BLaER1 treated with 17β-estradiol and CSF1 and Interleukin-3, amounts not matched to agents 10 nM and 100 nM (cell line): ENCODE measurements around the gene ERN2.

Experiments
- H3K27ac ChIP-seq, 11 experiments: shearing (Covaris generic); formaldehyde crosslinking; 2 replicates each; pipeline ENCODE4 v1.8.1; 2022
- H3K27me3 ChIP-seq, 11 experiments: shearing (Covaris generic); formaldehyde crosslinking; 2 replicates each; pipeline ENCODE4 v1.8.1; 2022
- H3K36me3 ChIP-seq, 11 experiments: shearing (Covaris generic); formaldehyde crosslinking; 2 replicates each; pipeline ENCODE4 v1.8.1; 2022
- H3K4me1 ChIP-seq, 10 experiments: shearing (Covaris generic); formaldehyde crosslinking; 2 replicates each; pipeline ENCODE4 v1.8.1; 2022
- H3K4me2 ChIP-seq, 11 experiments: shearing (Covaris generic); formaldehyde crosslinking; 2 replicates each; pipeline ENCODE4 v1.8.1; 2022
- H3K4me3 ChIP-seq, 10 experiments: shearing (Covaris generic); formaldehyde crosslinking; 2 replicates each; pipeline ENCODE4 v1.8.1; 2022
- H3K9ac ChIP-seq, 11 experiments: shearing (Covaris generic); formaldehyde crosslinking; 2 replicates each; pipeline ENCODE4 v1.8.1; 2022
- H3K9me3 ChIP-seq, 11 experiments: shearing (Covaris generic); formaldehyde crosslinking; replicated peaks in 1 of 11; 2 replicates each; pipeline ENCODE4 v1.8.1; 2022
- H4K20me1 ChIP-seq, 11 experiments: shearing (Covaris generic); formaldehyde crosslinking; 2 replicates each; pipeline ENCODE4 v1.8.1; 2022
- Cebpa-rat ChIP-seq, 11 experiments: shearing (Covaris generic); IDR thresholded peaks; 2 replicates each; pipeline ENCODE4 v1.8.1; 2022

Gene ERN2

DNA sequence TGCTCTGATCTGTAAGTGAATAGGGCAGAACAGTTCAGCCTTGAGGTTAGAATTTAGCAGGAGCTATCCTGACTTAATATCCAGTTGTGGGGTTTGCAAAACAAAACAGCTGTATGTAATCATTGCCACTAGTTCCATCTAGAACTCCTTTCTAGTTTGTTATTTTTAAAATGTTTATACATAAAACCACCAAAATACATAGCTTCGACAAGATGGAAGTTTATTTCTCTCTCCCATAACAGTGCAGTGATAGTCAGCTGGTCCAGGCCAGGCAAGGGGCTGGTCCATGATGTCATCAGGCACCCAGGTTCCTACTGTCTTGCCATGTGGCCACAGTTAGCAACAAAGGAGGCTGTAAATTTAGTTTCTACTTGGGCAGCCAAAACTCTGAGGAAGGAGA is 44.8 kb downstream of the ERN2 start:
- no peak overlapping the region for H3K9ac ChIP-seq
- H3K4me3 ChIP-seq, result no peak overlapping the region
- no peak for TF ChIP-seq Cebpa-rat (IDR thresholded peaks at IDR 0.05)
- no peaks in the 10 kb centered on the region for H3K9me3 ChIP-seq
- H3K4me2 ChIP-seq, result no peak overlapping the region
- peaks cover 77 to 98% (median 94%) of the 10 kb centered on the region in 11 experiments for H3K36me3 ChIP-seq
- H3K27ac ChIP-seq, result no peak overlapping the region
- peaks cover 0 to 35% (median 20%) of the 10 kb centered on the region in 11 experiments; a peak in 13 of 22 replicates for H4K20me1 ChIP-seq
- H3K27me3 ChIP-seq, result no peaks in the 10 kb centered on the region
- peaks cover 7 to 25% (median 18%) of the 10 kb centered on the region in 10 experiments; a peak in 18 of 20 replicates for H3K4me1 ChIP-seq

DNA sequence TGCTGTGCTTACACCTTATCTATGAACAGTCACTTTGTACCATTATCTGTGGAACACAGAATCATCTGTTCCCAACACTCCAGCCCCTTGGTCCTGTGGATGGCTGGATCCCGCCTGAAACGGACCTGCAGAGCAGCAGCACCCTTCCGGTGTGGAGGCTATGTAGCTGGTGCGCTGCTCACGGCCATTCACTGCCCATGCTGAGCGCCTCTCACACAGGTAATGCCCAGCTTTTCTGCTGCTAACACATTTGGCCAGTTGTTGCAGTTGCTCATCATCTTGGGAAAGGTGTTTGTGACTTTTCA is 45.7 kb downstream of the ERN2 start:
- no peak overlapping the region for H3K4me2 ChIP-seq
- no peak for TF ChIP-seq Cebpa-rat (IDR thresholded peaks at IDR 0.05)
- H3K9ac ChIP-seq, result no peak overlapping the region
- no peak overlapping the region for H3K27ac ChIP-seq
- no peaks in the 10 kb centered on the region for H3K9me3 ChIP-seq
- H3K27me3 ChIP-seq, result no peaks in the 10 kb centered on the region
- peaks cover 83 to 100% (median 97%) of the 10 kb centered on the region in 11 experiments for H3K36me3 ChIP-seq
- peaks cover 0 to 35% (median 20%) of the 10 kb centered on the region in 11 experiments; a peak in 13 of 22 replicates for H4K20me1 ChIP-seq
- no peak overlapping the region for H3K4me3 ChIP-seq
- peaks cover 7 to 25% (median 18%) of the 10 kb centered on the region in 10 experiments; a peak in 18 of 20 replicates for H3K4me1 ChIP-seq

DNA sequence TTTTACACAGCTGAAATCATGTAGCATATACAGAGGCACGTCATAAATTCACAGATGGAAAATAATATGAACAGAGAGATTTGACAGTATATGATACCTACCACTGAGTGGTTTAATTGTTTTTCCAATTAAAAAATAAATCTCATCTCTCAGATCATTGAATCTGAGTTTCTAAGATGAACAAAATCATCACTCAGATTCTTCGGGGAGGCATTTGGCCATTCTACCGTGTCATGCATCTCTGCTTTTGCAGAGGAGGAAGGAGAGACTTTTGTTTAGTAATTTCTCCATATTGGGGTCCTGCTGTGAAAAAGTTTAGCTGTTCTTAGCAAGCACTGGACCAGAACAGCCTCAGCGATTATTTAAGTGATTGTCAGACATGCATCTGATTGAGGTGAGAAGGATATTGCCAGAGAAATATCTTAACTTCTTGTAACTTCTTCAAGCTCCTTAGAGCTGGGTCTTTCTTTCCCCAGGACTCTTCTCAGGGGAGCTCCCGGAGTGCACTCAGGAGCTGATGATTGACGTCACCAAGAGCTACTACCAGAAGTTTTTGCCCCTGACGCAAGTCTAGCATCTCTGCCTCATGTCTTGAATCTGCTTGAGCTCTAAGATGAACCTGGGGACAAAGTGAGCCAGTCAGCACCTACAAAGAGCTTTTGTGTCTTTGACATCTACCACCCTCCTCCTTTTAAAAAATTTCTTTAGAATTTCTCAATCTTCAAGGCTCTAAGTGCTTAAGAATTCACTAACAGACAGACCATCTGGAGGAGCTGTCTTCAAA is 46.3 kb downstream of the ERN2 start:
- Histone ChIP-seq H3K4me2 (no peak overlapping the region), H3K27me3 (no peaks in the 10 kb centered on the region), H3K4me1 (peaks cover 7 to 25% (median 18%) of the 10 kb centered on the region in 10 experiments; a peak in 18 of 20 replicates), H3K36me3 (peaks cover 83 to 100% (median 97%) of the 10 kb centered on the region in 11 experiments), H3K9ac (no peak overlapping the region), H3K4me3 (no peak overlapping the region), H4K20me1 (peaks cover 0 to 35% (median 20%) of the 10 kb centered on the region in 11 experiments; a peak in 13 of 22 replicates), H3K9me3 (no peaks in the 10 kb centered on the region), H3K27ac (no peak overlapping the region)
- TF ChIP-seq Cebpa-rat (IDR thresholded peaks at IDR 0.05), result no peak

DNA sequence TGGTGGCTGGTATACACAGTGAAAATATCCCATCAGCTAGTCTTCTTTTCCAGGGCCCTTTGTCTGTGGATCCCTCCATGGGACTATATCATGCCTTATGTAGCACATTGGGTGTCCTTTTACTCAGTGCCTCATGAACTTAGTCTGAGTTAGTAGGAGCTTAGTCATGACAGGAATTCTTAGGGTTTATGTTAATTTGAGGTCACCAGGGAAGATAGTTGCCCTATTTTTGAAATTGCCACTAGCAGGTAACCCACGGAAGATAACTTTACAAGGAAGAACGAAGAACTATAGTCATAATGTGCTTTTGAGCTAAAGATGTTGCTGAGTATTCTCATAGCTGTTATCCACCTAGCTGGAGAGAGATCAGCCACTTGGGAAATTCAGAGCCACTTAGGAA is 49.1 kb downstream of the ERN2 start:
- H3K4me3 ChIP-seq, result no peak overlapping the region
- H3K9me3 ChIP-seq, result no peaks in the 10 kb centered on the region
- peaks cover 0 to 3% (median 0%) of the 10 kb centered on the region in 10 experiments; a peak in 5 of 20 replicates for H3K4me1 ChIP-seq
- H3K27me3 ChIP-seq, result no peaks in the 10 kb centered on the region
- H4K20me1 ChIP-seq, result peaks cover 0 to 22% (median 6%) of the 10 kb centered on the region in 11 experiments; a peak in 8 of 22 replicates
- peaks cover 100% of the 10 kb centered on the region in 11 experiments for H3K36me3 ChIP-seq
- H3K4me2 ChIP-seq, result no peak overlapping the region
- no peak overlapping the region for H3K27ac ChIP-seq
- no peak for TF ChIP-seq Cebpa-rat (IDR thresholded peaks at IDR 0.05)
- H3K9ac ChIP-seq, result no peak overlapping the region

DNA sequence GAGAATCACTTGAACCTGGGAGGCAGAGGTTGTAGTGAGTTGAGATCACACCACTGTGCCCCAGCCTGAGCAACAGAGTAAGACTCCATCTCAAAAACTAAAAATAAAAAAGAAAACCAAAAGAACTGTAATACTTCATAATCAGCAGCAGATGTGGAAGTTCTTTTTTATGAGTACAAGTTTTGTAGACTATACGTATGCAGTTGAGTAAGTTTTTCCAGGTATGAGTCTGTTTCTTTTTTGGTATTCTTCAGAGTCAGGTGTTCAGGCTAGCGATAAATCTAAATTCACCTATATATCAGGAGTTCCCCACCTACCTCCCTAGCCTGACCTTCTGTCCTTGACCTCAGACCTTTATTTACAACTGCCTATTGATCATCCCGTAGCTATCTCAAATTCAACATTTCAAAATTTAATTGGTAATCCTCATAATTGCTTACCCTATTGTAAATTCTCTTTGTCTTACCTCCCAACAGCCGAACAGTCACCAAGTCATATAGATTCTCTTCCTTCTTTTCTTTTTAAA is 61.0 kb downstream of the ERN2 start:
- no peaks in the 10 kb centered on the region for H3K27me3 ChIP-seq
- no peak overlapping the region for H3K4me2 ChIP-seq
- peaks cover 28 to 79% (median 63%) of the 10 kb centered on the region in 11 experiments; a peak in 20 of 22 replicates for H4K20me1 ChIP-seq
- no peak overlapping the region for H3K27ac ChIP-seq
- H3K4me1 ChIP-seq, result peaks cover 0 to 4% (median 0%) of the 10 kb centered on the region in 10 experiments; a peak in 1 of 20 replicates
- H3K4me3 ChIP-seq, result no peak overlapping the region
- peaks cover 82 to 100% (median 98%) of the 10 kb centered on the region in 11 experiments for H3K36me3 ChIP-seq
- H3K9ac ChIP-seq, result no peak overlapping the region
- TF ChIP-seq Cebpa-rat (IDR thresholded peaks at IDR 0.05), result no peak
- H3K9me3 ChIP-seq, result peaks cover 0 to 11% (median 0%) of the 10 kb centered on the region in 11 experiments; a peak in 5 of 22 replicates

DNA sequence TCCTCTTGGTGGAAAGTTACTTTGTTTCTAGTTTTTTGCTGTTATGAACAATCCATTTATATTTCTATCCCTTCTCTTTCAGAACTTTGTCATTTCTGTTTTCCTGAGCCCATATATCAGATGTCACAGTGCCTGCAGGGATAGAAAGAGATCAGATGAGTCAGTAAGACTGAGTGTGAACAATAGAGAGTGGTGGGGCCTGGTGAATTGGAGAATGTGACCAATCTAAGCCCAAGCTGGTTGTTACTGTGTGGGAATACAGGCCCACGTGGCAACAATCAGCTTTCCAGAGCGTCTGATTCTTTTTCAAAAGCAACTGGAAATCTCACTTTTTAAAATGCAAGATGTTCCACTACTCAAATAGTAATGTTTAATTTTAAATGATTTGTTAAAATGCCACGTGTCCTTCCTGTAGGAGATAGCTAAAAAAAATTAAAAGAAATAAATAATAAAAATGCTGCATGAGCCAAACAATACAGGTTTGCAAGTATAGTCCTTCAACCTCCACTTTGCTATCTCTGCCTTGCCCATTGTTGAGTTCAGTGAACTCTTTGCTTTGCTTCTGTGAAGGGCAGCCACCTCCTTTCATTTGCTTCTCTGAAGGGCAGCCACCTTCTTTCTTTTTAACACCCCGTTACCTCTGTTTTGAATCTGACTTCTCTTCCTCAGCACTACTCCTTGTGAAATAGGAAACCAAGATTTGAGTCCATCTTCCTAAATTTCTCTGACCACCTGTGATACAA is 62.2 kb downstream of the ERN2 start:
- Histone ChIP-seq H3K9me3 (peaks cover 0 to 11% (median 0%) of the 10 kb centered on the region in 11 experiments; a peak in 6 of 22 replicates), H4K20me1 (peaks cover 25 to 79% (median 66%) of the 10 kb centered on the region in 11 experiments; a peak in 20 of 22 replicates), H3K27me3 (no peaks in the 10 kb centered on the region), H3K4me1 (peaks cover 0 to 4% (median 0%) of the 10 kb centered on the region in 10 experiments; a peak in 1 of 20 replicates), H3K4me2 (no peak overlapping the region), H3K27ac (no peak overlapping the region), H3K9ac (peak overlapping the region in 1 of 11 experiments; percentile 10; a peak in 1 of 22 replicates), H3K4me3 (no peak overlapping the region), H3K36me3 (peaks cover 87 to 100% (median 99%) of the 10 kb centered on the region in 11 experiments)
- no peak for TF ChIP-seq Cebpa-rat (IDR thresholded peaks at IDR 0.05)

DNA sequence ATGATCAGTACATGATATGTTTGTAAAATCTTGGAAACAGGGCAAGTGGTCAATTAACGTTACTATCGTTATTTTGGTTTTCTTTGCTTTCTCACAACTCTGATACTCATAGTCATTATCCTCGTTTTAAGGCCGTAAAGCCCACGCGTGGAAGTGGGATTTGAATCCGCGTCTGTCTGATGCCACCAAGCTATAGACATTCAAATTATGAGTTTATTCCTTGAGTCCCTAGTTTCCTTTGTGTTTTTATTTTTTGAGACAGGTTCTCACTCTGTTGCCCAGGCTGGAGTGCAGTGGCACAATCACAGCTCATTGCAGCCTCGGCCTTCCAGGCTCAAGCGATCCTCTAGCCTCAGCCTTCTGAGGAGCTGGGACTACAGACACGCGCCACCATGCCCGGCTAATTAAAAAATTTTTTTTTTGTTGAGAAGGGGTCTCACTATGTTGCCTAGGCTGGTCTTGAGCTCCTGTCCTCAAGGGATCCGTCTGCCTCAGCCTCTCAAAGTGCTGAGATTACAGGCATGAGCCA is 70.7 kb downstream of the ERN2 start:
- peak overlapping the region; percentile 77 to 96 (median 88) for H3K4me2 ChIP-seq
- peaks cover 0 to 3% (median 0%) of the 10 kb centered on the region in 11 experiments; a peak in 2 of 22 replicates for H3K9me3 ChIP-seq
- no peak for TF ChIP-seq Cebpa-rat (IDR thresholded peaks at IDR 0.05)
- H3K27ac ChIP-seq, result peak overlapping the region; percentile 71 to 96 (median 92); a peak in 20 of 22 replicates
- H4K20me1 ChIP-seq, result peaks cover 3 to 31% (median 11%) of the 10 kb centered on the region in 11 experiments; a peak in 13 of 22 replicates
- peak overlapping the region; percentile 71 to 97 (median 90) for H3K4me3 ChIP-seq
- peaks cover 25 to 34% (median 26%) of the 10 kb centered on the region in 10 experiments for H3K4me1 ChIP-seq
- no peaks in the 10 kb centered on the region for H3K27me3 ChIP-seq
- peaks cover 51 to 66% (median 60%) of the 10 kb centered on the region in 11 experiments for H3K36me3 ChIP-seq
- H3K9ac ChIP-seq, result peak overlapping the region; percentile 88 to 96 (median 94)

DNA sequence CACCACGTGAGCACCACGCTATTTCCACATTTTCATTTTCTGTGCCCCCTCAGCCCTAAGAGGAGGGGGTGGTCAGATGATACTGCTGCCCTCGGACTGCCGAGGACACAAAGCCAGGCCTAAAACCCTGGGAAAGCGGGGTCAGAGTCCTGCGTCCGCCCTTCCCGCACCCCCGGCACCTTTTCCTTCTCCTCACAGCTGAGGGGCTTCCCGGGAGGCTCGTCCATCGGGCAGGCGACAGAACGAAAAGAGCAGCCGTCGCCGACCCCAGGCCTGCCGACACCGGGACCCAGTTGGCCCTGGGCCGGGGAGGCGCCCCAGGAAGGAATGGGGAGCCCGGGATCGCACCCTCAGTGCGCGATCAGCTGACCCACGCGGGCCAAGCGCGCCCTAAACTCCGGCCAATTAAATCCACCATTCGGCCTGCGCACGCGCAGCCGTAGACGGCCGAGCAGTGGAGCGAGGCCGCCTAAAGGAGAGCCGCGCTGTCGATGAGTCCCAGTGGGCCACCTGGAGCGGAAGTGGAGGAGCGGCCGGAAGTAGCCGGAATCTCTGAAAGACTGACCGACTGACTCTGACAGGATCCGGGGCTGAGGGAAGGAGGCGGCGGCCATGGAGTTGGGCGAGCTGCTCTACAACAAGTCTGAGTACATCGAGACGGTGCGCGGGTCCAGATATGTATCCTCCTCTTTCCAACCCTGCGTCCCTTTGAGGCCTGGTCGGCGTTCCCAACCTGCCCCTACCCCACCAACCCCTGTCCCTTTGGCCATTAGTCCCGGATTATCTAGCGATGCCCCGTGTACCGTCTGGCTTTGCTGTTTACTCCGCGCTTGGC is 71.9 kb downstream of the ERN2 start, which contains the start of the genes DCTN5 and PALB2:
Gene DCTN5 (plus strand): TSS at position 536 of the 835 bp plus-strand sequence. CDS start 77 bp downstream, at position 613.
Gene PALB2 (minus strand): TSS at position 380 of the 835 bp plus-strand sequence. CDS start 153 bp downstream, at position 227.
- Histone ChIP-seq H3K4me3 (peak within 1 kb of the TSS; percentile 71 to 97 (median 90)), H3K9ac (peak within 1 kb of the TSS; percentile 88 to 96 (median 94)), H3K4me2 (peak within 1 kb of the TSS; percentile 84 to 98 (median 93)), H4K20me1 (peaks cover 0 to 19% (median 3%) of the 10 kb centered on the region in 11 experiments; a peak in 8 of 22 replicates), H3K36me3 (peaks cover 47 to 64% (median 58%) of the 10 kb centered on the region in 11 experiments), H3K9me3 (no peaks in the 10 kb centered on the region), H3K27me3 (no peaks in the 10 kb centered on the region), H3K27ac (peak within 1 kb of the TSS; percentile 71 to 96 (median 92)), H3K4me1 (peaks cover 25 to 34% (median 26%) of the 10 kb centered on the region in 10 experiments)
- TF ChIP-seq Cebpa-rat (IDR thresholded peaks at IDR 0.05), result no peak
